GM12878 (cell line): Measurements from ENCODE around the gene IGFLR1. TPM values are rescaled to one million over a fixed set of nuclear protein-coding genes. Genes with fewer than 3 reads are reported as not detected.

Experiments used
- ATAC-seq: fragments of 200-7000 bp; cut with Tn5 transposase; 3 replicates; pipeline ENCODE4 v1.9.1; 2020; ENCODE audit warnings: mild to moderate bottlenecking, moderate library complexity
- BruUV-seq: library from RNA; stranded (reverse); fragments of 400-500 nt; replicated peaks from 2 replicates; lab custom pipeline; 2021; lab: Mats Ljungman, UMichigan
- CTCF ChIA-PET: fragments of 300-600 bp; sonication (Branson Sonifier 250); formaldehyde crosslinking; extraction: SDS; loops from one replicate; lab custom pipeline; 2021; ENCODE audit warnings: inconsistent platforms; lab: Yijun Ruan, JAX
- POLR2A ChIA-PET: fragments of 350-600 bp; formaldehyde crosslinking; extraction: SDS; loops from one replicate; lab custom pipeline; 2021; ENCODE audit warnings: inconsistent platforms; lab: Charles Lee
- RAD21 ChIA-PET: fragments of 300-600 bp; sonication (Branson Sonifier 250); formaldehyde crosslinking; loops from one replicate; lab custom pipeline; 2023; ENCODE audit warnings: antibody characterized with exemption; ENCODE audit not compliant: unreplicated experiment; lab: Charles Lee
- SMC1A ChIA-PET: fragments of 300-600 bp; sonication (Branson Sonifier 250); formaldehyde crosslinking; loops from one replicate; lab custom pipeline; 2023; ENCODE audit not compliant: unreplicated experiment, uncharacterized antibody; lab: Charles Lee
- DNase-seq: peaks from one replicate; pipeline ENCODE4 v3.0.0-alpha.2; 2011; ENCODE audit warnings: low read depth, low spot score
- FAIRE-seq: peaks from 3 replicates; lab custom pipeline; 2011; peaks lifted over from hg19 to GRCh38; lab: Jason Lieb, UNC
- H2AFZ ChIP-seq: 2 replicates; pipeline ENCODE4 v1.6.0; 2011; ENCODE audit warnings: low read depth, low read length, control low read depth; ENCODE audit not compliant: control insufficient read depth
- H3K27ac ChIP-seq: 2 replicates; pipeline ENCODE4 v1.5.1; 2011; ENCODE audit warnings: control low read depth; ENCODE audit not compliant: control insufficient read depth, insufficient read depth
- H3K27me3 ChIP-seq, 2 experiments: replicated peaks in 1 of 2; 2 replicates each; pipeline versions ENCODE4 v1.6.0 to v1.6.1; 2011; ENCODE audit warnings: low read length in 1 of 2; ENCODE audit not compliant: control insufficient read depth in 2 of 2, insufficient read depth in 2 of 2
- H3K36me3 ChIP-seq, 2 experiments: 2 replicates each; pipeline ENCODE4 v1.5.1; 2011; ENCODE audit warnings: low read length in 1 of 2; ENCODE audit not compliant: control insufficient read depth in 2 of 2, insufficient read depth in 2 of 2
- H3K4me1 ChIP-seq: 2 replicates; pipeline ENCODE4 v1.6.1; 2011; ENCODE audit warnings: mild to moderate bottlenecking, low read length, moderate library complexity, mixed read lengths; ENCODE audit not compliant: control insufficient read depth, insufficient read depth
- H3K4me2 ChIP-seq: 2 replicates; pipeline ENCODE4 v1.6.0; 2011; ENCODE audit warnings: control low read depth; ENCODE audit not compliant: control insufficient read depth, insufficient read depth
- H3K4me3 ChIP-seq: fragments of 200-600 bp; sonication (generic); 2 replicates; pipeline ENCODE4 v1.5.1; 2016
- H3K79me2 ChIP-seq: 2 replicates; pipeline ENCODE4 v1.6.0; 2011; ENCODE audit warnings: low read length; ENCODE audit not compliant: control insufficient read depth, insufficient read depth
- H3K9ac ChIP-seq: 2 replicates; pipeline ENCODE4 v1.8.0; 2011; ENCODE audit warnings: low read length, control low read depth, mixed read lengths; ENCODE audit not compliant: control insufficient read depth, insufficient read depth
- H3K9me3 ChIP-seq: replicated peaks from 3 replicates; pipeline ENCODE4 v1.5.1; 2011; ENCODE audit warnings: mild to moderate bottlenecking, low read length; ENCODE audit not compliant: control insufficient read depth, insufficient read depth
- H4K20me1 ChIP-seq: 2 replicates; pipeline ENCODE4 v1.6.0; 2011; ENCODE audit not compliant: control insufficient read depth, insufficient read depth
- BMI1 ChIP-seq: fragments of 450-650 bp; IDR thresholded peaks from 2 replicates; pipeline ENCODE4 v1.6.1; 2016; ENCODE audit warnings: mild to moderate bottlenecking, moderate library complexity, borderline replicate concordance
- CBX5 ChIP-seq: sonication (generic); IDR thresholded peaks from 2 replicates; pipeline ENCODE4 v1.6.1; 2016; ENCODE audit warnings: low read depth, moderate library complexity, mild to moderate bottlenecking, inconsistent platforms
- CHD1 ChIP-seq: IDR thresholded peaks from 2 replicates; pipeline ENCODE4 v1.6.1; 2012; ENCODE audit warnings: low read depth, low read length, improper control_type of control experiment
- CHD2 ChIP-seq: IDR thresholded peaks from 2 replicates; pipeline ENCODE4 v1.6.1; 2011; ENCODE audit warnings: low read depth, low read length, improper control_type of control experiment, borderline replicate concordance
- EGR1 ChIP-seq, 2 experiments: IDR thresholded peaks; 1 replicate in 1 of 2; 2 replicates in 1 of 2; pipeline ENCODE4 v1.6.1; 2011 to 2012; ENCODE audit warnings: low read depth in 2 of 2, low read length in 2 of 2, borderline replicate concordance in 1 of 2, mild to moderate bottlenecking in 1 of 2, moderate library complexity in 1 of 2
- MEF2B ChIP-seq: fragments of 450-650 bp; IDR thresholded peaks from 2 replicates; pipeline ENCODE4 v1.6.1; 2018; ENCODE audit warnings: mild to moderate bottlenecking, moderate library complexity; ENCODE audit not compliant: partially characterized antibody, poor library complexity, severe bottlenecking
- MTA2 ChIP-seq: fragments of 450-650 bp; IDR thresholded peaks from 2 replicates; pipeline ENCODE4 v1.6.1; 2016; ENCODE audit warnings: low read depth, mild to moderate bottlenecking, moderate library complexity
- RB1 ChIP-seq: fragments of 450-650 bp; formaldehyde crosslinking; IDR thresholded peaks from 2 replicates; pipeline ENCODE4 v1.6.1; 2017; ENCODE audit warnings: mild to moderate bottlenecking, borderline replicate concordance
- RFX5 ChIP-seq: IDR thresholded peaks from 2 replicates; pipeline ENCODE4 v1.6.1; 2011; ENCODE audit warnings: low read depth, low read length, improper control_type of control experiment
- ZNF274 ChIP-seq: IDR thresholded peaks from one replicate; pipeline ENCODE4 v1.8.0; 2011; ENCODE audit not compliant: insufficient read length, insufficient read depth
- ZNF622 ChIP-seq: fragments of 450-650 bp; IDR thresholded peaks from 2 replicates; pipeline ENCODE4 v1.6.1; 2017; ENCODE audit warnings: mild to moderate bottlenecking, inconsistent platforms
- WGBS: methylation state at CpG from one replicate; pipeline ENCODE4 v1.1.6; 2016; ENCODE audit warnings: low lambda C conversion rate; ENCODE audit not compliant: insufficient replicate concordance, insufficient coverage; ENCODE audit errors: missing lambda C conversion rate; 5-methylcytosine and 5-hydroxymethylcytosine counted together
- in situ Hi-C: fragments of 300-500 bp; cut with MboI; formaldehyde crosslinking; loops from 9 replicates; pipeline ENCODE4 v1.14.3; 2018; ENCODE audit warnings: mixed read lengths
- intact Hi-C: fragments of 100-400 bp; cut with micrococcal nuclease; formaldehyde crosslinking; loops from one replicate; pipeline ENCODE4 v1.14.2; 2022; ENCODE audit not compliant: unreplicated experiment
- polyA plus RNA-seq, 11 experiments: library from polyadenylated mRNA; depleted of rRNA in 4 of 11; unstranded in 6 of 11; stranded (reverse) in 5 of 11; fragments of >200 nt; fragmentation: Nextera tagmentation in 4 of 11; fragmentation: Illumina TruSeq in 1 of 11; extraction: Ambion mirVana in 4 of 11; extraction: Trizol in 1 of 11; gene quantifications; 1 replicate in 1 of 11; 2 replicates in 10 of 11; pipeline versions ENCODE4 v1.2.1 to v1.2.3, GENCODE V29; 2011 to 2016; ENCODE audit warnings: inconsistent platforms in 2 of 11, missing spikeins in 2 of 11, low read depth in 1 of 11
- total RNA-seq, 4 experiments: library from RNA; depleted of rRNA in 3 of 4; stranded (reverse); fragments of >200 nt in 3 of 4; fragmentation: Illumina TruSeq in 1 of 4; extraction: Trizol in 1 of 4; gene quantifications; 2 replicates each; pipeline versions ENCODE4 v1.2.1 to v1.2.3, GENCODE V29; 2013 to 2021
- TF ChIP-seq, protein P1 (sequence below): fragments of 450-650 bp; IDR thresholded peaks from 2 replicates; pipeline ENCODE4 v1.6.1; 2016; ENCODE audit warnings: mild to moderate bottlenecking, moderate library complexity, borderline replicate concordance
- TF ChIP-seq, protein P2 (sequence below), 3 experiments: IDR thresholded peaks in 2 of 3; conservative IDR thresholded peaks in 1 of 3; 2 replicates each; pipeline ENCODE4 v1.5.1; 2011; ENCODE audit warnings: low read depth in 3 of 3, low read length in 3 of 3, mild to moderate bottlenecking in 3 of 3, control low read depth in 2 of 3, moderate library complexity in 2 of 3, inconsistent platforms in 1 of 3, mixed read lengths in 1 of 3; ENCODE audit not compliant: control insufficient read depth in 2 of 3, insufficient read depth in 1 of 3; ENCODE audit errors: extremely low read depth in 1 of 3

IGFLR1 gene
- total and polyA plus RNA-seq, 10 of the 15 experiments (the other 5 are each of a cell fraction or from before 2014, with no cell fraction given) = 2.5 to 39.9 (median 24.8) TPM

DNA sequence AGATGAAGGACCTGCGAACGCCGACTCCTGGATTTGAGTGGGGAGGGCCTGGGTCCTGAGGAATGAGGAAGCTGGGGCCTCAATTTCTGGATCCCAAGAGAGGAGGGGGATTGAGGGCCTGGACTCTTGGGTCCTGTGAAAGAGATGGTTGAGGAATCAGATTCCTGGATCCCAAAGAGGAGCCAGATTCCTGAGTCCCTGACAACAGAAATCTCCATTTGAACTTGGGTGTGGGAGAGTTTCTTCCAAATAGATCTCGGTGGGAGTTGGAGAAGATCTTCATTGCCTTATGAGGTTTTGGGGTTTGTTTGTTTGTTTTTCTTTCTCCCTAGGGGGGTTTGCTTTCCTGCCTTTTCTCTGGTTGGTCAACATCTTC, 3.8 kb upstream of the IGFLR1 start (continued):
- TF ChIP-seq CBX5 = no peak

DNA sequence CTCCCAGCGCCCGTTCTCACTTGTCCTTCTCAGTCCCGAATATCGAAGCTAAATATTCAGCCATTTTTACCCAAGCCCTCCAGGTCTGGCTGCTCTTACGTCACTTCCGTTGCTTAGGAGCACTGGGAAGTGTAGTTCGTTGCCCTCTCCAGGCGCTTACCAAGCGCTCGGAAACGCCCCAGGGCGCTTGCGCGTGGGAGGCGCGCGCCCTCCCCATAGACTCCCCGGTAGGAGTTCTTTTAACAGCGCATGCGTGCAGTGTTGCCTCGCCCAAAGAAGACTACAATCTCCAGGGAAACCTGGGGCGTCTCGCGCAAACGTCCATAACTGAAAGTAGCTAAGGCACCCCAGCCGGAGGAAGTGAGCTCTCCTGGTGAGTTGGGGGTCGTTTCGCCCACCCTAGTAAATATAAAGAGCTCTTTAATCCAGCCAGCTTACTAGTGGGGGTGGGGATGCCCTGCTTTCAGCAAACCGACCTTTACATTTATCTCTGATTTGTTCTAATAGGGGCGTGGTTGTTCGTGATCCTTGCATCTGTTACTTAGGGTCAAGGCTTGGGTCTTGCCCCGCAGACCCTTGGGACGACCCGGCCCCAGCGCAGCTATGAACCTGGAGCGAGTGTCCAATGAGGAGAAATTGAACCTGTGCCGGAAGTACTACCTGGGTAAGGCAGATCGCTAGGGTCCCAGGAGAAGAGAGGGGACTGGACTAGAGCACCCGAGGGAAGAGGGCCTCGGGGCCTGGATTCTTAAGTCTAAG, 3.3 kb upstream of the IGFLR1 start, which contains the start of the genes PSENEN and U2AF1L4:
Gene PSENEN, plus strand, starts transcription at position 324 of the 759 bp plus-strand sequence. Its CDS starts 280 bp downstream, at position 604.
Gene U2AF1L4, minus strand, starts transcription at position 91 of the 759 bp plus-strand sequence. Its CDS starts 27 bp downstream, at position 64.
- ChIA-PET SMC1A (interaction anchor here (0.6 to 2.0 kb wide), 6 partner anchors 27 to 361 kb away, joined by 3 to 14 read pairs (median 3); no protein-coding TSS in a partner anchor), CTCF (interaction anchor here (0.6 to 4.3 kb wide), 8 partner anchors 31 to 316 kb away, joined by 3 to 18 read pairs (median 6); no protein-coding TSS in a partner anchor), POLR2A (interaction anchor here (0.6 to 7.1 kb wide), 11 partner anchors 8 to 311 kb away, joined by 3 to 91 read pairs (median 6); partner anchors contain the start of genes HSPB6 and PROSER3), RAD21 (interaction anchor here (0.9 to 2.3 kb wide), 6 partner anchors 12 to 186 kb away, joined by 3 to 9 read pairs (median 6); partner anchors contain the start of genes COX6B1 and HSPB6)
- peak within 1 kb of the TSS; percentile 92 for H3K4me3 ChIP-seq
- in situ Hi-C loops (no loop called here), intact Hi-C loops (loop anchor here (1.0 to 2.0 kb wide), 2 partner anchors 13 to 28 kb away; partner anchors contain the start of gene PROSER3)
- H3K36me3 ChIP-seq = 0 out of 4 replicates have a peak, but pooled peaks cover 0 to 4% of the 10 kb centered on the region in 2 experiments
- under 1% methylated on average over 40 of the region's 40 CpGs for whole genome bisulfite sequencing
- H3K9ac ChIP-seq = peak within 1 kb of the TSS; percentile 84
- H3K27me3 ChIP-seq = no peaks in the 10 kb centered on the region
- H3K4me2 ChIP-seq = peak within 1 kb of the TSS; percentile 94
- H4K20me1 ChIP-seq = no peaks in the 10 kb centered on the region
- peaks cover 35% of the 10 kb centered on the region for H3K4me1 ChIP-seq
- H3K27ac ChIP-seq = peak within 1 kb of the TSS; percentile 80
- peak within 1 kb of the TSS; percentile 61 for H2AFZ ChIP-seq
- ATAC-seq (peak; percentile 54), FAIRE-seq (peak; percentile 92), DNase-seq (peak; percentile 97)
- TSS peak; percentile 49 for BruUV-seq
- H3K9me3 ChIP-seq = no peaks in the 10 kb centered on the region
- peaks cover 29% of the 10 kb centered on the region for H3K79me2 ChIP-seq
- no peak; the same call in 1 of the 2 replicates for TF ChIP-seq RB1
- TF ChIP-seq, protein P1, sequence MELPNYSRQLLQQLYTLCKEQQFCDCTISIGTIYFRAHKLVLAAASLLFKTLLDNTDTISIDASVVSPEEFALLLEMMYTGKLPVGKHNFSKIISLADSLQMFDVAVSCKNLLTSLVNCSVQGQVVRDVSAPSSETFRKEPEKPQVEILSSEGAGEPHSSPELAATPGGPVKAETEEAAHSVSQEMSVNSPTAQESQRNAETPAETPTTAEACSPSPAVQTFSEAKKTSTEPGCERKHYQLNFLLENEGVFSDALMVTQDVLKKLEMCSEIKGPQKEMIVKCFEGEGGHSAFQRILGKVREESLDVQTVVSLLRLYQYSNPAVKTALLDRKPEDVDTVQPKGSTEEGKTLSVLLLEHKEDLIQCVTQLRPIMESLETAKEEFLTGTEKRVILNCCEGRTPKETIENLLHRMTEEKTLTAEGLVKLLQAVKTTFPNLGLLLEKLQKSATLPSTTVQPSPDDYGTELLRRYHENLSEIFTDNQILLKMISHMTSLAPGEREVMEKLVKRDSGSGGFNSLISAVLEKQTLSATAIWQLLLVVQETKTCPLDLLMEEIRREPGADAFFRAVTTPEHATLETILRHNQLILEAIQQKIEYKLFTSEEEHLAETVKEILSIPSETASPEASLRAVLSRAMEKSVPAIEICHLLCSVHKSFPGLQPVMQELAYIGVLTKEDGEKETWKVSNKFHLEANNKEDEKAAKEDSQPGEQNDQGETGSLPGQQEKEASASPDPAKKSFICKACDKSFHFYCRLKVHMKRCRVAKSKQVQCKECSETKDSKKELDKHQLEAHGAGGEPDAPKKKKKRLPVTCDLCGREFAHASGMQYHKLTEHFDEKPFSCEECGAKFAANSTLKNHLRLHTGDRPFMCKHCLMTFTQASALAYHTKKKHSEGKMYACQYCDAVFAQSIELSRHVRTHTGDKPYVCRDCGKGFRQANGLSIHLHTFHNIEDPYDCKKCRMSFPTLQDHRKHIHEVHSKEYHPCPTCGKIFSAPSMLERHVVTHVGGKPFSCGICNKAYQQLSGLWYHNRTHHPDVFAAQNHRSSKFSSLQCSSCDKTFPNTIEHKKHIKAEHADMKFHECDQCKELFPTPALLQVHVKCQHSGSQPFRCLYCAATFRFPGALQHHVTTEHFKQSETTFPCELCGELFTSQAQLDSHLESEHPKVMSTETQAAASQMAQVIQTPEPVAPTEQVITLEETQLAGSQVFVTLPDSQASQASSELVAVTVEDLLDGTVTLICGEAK = peak; percentile 91
- peak; percentile 46 for TF ChIP-seq MEF2B
- peak in 1 of 2 experiments; percentile 65; a peak in 2 of 3 replicates for TF ChIP-seq EGR1 (IDR thresholded peaks at IDR 0.05; ENCODE audit: borderline replicate concordance in 1 of 2, low read depth in 2 of 2, low read length in 2 of 2)
- TF ChIP-seq MTA2 = no peak
- TF ChIP-seq BMI1 = no peak; the same call in 1 of the 2 replicates
- peak; percentile 71; the same call in 1 of the 2 replicates for TF ChIP-seq CHD2
- no peak for TF ChIP-seq ZNF274
- TF ChIP-seq ZNF622 = no peak
- TF ChIP-seq, protein P2, sequence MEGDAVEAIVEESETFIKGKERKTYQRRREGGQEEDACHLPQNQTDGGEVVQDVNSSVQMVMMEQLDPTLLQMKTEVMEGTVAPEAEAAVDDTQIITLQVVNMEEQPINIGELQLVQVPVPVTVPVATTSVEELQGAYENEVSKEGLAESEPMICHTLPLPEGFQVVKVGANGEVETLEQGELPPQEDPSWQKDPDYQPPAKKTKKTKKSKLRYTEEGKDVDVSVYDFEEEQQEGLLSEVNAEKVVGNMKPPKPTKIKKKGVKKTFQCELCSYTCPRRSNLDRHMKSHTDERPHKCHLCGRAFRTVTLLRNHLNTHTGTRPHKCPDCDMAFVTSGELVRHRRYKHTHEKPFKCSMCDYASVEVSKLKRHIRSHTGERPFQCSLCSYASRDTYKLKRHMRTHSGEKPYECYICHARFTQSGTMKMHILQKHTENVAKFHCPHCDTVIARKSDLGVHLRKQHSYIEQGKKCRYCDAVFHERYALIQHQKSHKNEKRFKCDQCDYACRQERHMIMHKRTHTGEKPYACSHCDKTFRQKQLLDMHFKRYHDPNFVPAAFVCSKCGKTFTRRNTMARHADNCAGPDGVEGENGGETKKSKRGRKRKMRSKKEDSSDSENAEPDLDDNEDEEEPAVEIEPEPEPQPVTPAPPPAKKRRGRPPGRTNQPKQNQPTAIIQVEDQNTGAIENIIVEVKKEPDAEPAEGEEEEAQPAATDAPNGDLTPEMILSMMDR (IDR thresholded peaks at IDR 0.05 in 2 of 3, conservative IDR thresholded peaks at IDR 0.05 in 1 of 3; ENCODE audit: control insufficient read depth in 2 of 3, extremely low read depth in 1 of 3, insufficient read depth in 1 of 3, low read depth in 3 of 3, low read length in 3 of 3) = no peak
- 0 out of 2 replicates have a peak, but pooled peaks have one; percentile 17 for TF ChIP-seq RFX5
- TF ChIP-seq CHD1 = no peak
